CD14-positive monocyte (primary cell): ENCODE results near the gene UTRN. TPM values are rescaled to one million over a fixed set of nuclear protein-coding genes. Genes with fewer than 3 reads are reported as not detected.

ENCODE experiments used
- DNase-seq, 3 donors: peaks; one replicate each; pipeline ENCODE4 v3.0.0-alpha.2; 2011 to 2022
- H2AFZ ChIP-seq: 2 replicates; pipeline ENCODE4 v1.6.0; 2012; ENCODE audit warnings: mild to moderate bottlenecking, low read depth, low read length, inconsistent platforms; ENCODE audit not compliant: insufficient read depth, poor library complexity, severe bottlenecking
- H3K27ac ChIP-seq, 2 donors: 1 replicate in 1 of 2; 2 replicates in 1 of 2; pipeline ENCODE4 v1.5.1; 2012 to 2013; ENCODE audit warnings: low read length in 2 of 2, control low read depth in 1 of 2, inconsistent platforms in 1 of 2, low read depth in 1 of 2, mild to moderate bottlenecking in 1 of 2
- H3K27me3 ChIP-seq, 2 donors: one replicate each; pipeline versions ENCODE4 v1.6.0 to v1.6.1; 2011 to 2013; ENCODE audit warnings: low read length in 2 of 2; ENCODE audit not compliant: control insufficient read depth in 2 of 2, insufficient read depth in 2 of 2
- H3K36me3 ChIP-seq, 2 donors: replicated peaks in 1 of 2; 1 replicate in 1 of 2; 2 replicates in 1 of 2; pipeline versions ENCODE4 v1.5.1 to v1.6.1; 2012 to 2013; ENCODE audit warnings: low read length in 2 of 2, control low read depth in 1 of 2, inconsistent platforms in 1 of 2, mild to moderate bottlenecking in 1 of 2; ENCODE audit not compliant: insufficient read depth in 2 of 2, control insufficient read depth in 1 of 2
- H3K4me1 ChIP-seq, 2 donors: 1 replicate in 1 of 2; 2 replicates in 1 of 2; pipeline versions ENCODE4 v1.5.1 to v1.6.1; 2012 to 2013; ENCODE audit warnings: low read length in 2 of 2, control low read depth in 1 of 2, inconsistent platforms in 1 of 2, mild to moderate bottlenecking in 1 of 2, moderate library complexity in 1 of 2; ENCODE audit not compliant: insufficient read depth in 2 of 2, control insufficient read depth in 1 of 2
- H3K4me2 ChIP-seq: replicated peaks from 2 replicates; pipeline ENCODE3; 2012; ENCODE audit warnings: low read length, moderate library complexity, mild to moderate bottlenecking; ENCODE audit not compliant: poor library complexity, severe bottlenecking; ENCODE audit errors: extremely low read depth
- H3K4me3 ChIP-seq, 3 experiments: fragments of 200-600 bp in 1 of 3; sonication (generic) in 1 of 3; replicated peaks in 1 of 3; 1 replicate in 2 of 3; 2 replicates in 1 of 3; pipeline ENCODE4 v1.5.1; 2011 to 2013; ENCODE audit warnings: low read length in 3 of 3, mild to moderate bottlenecking in 3 of 3, control low read depth in 2 of 3, low read depth in 2 of 3, inconsistent platforms in 1 of 3, moderate library complexity in 1 of 3
- H3K79me2 ChIP-seq: 2 replicates; pipeline ENCODE4 v1.6.0; 2012; ENCODE audit warnings: mild to moderate bottlenecking, control low read depth, inconsistent platforms, low read length, moderate library complexity; ENCODE audit not compliant: insufficient read depth
- H3K9ac ChIP-seq: 2 replicates; pipeline ENCODE4 v1.6.0; 2017; ENCODE audit warnings: low read length, mild to moderate bottlenecking; ENCODE audit not compliant: insufficient read depth, poor library complexity, severe bottlenecking
- H3K9me3 ChIP-seq, 2 donors: replicated peaks in 1 of 2; 1 replicate in 1 of 2; 2 replicates in 1 of 2; pipeline versions ENCODE4 v1.5.1 to v1.6.1; 2012 to 2013; ENCODE audit warnings: low read length in 2 of 2, control low read depth in 1 of 2; ENCODE audit not compliant: control insufficient read depth in 1 of 2, insufficient read depth in 1 of 2
- H4K20me1 ChIP-seq: 2 replicates; pipeline ENCODE4 v1.6.0; 2012; ENCODE audit warnings: mild to moderate bottlenecking, low read length, control low read depth, moderate library complexity; ENCODE audit not compliant: insufficient read depth
- H3K27ac Mint-ChIP-seq, 7 donors: one replicate each; pipeline ENCODE4 v1.8.0; 2020; ENCODE audit warnings: mild to moderate bottlenecking in 7 of 7, mixed read lengths in 7 of 7, moderate library complexity in 6 of 7, inconsistent platforms in 2 of 7
- H3K27me3 Mint-ChIP-seq, 3 donors: one replicate each; pipeline ENCODE4 v1.8.0; 2021 to 2022; ENCODE audit warnings: low read depth in 3 of 3, mild to moderate bottlenecking in 3 of 3, mixed read lengths in 3 of 3, moderate library complexity in 3 of 3, inconsistent platforms in 1 of 3
- H3K36me3 Mint-ChIP-seq, 2 donors: one replicate each; pipeline ENCODE4 v1.8.0; 2020; ENCODE audit warnings: mixed read lengths in 2 of 2, inconsistent platforms in 1 of 2, mild to moderate bottlenecking in 1 of 2
- H3K4me1 Mint-ChIP-seq: one replicate; pipeline ENCODE4 v1.8.0; 2020; ENCODE audit warnings: mild to moderate bottlenecking, mixed read lengths
- H3K4me3 Mint-ChIP-seq, 2 donors: one replicate each; pipeline ENCODE4 v1.8.0; 2020; ENCODE audit warnings: mild to moderate bottlenecking in 2 of 2, mixed read lengths in 2 of 2, moderate library complexity in 1 of 2
- H3K9me3 Mint-ChIP-seq, 7 donors: one replicate each; pipeline ENCODE4 v1.8.0; 2020 to 2022; ENCODE audit warnings: mixed read lengths in 7 of 7, mild to moderate bottlenecking in 6 of 7, moderate library complexity in 6 of 7, inconsistent platforms in 2 of 7
- CTCF ChIP-seq: fragments of 200-600 bp; IDR thresholded peaks from one replicate; pipeline ENCODE4 v1.8.0; 2022; ENCODE audit warnings: antibody characterized with exemption, mild to moderate bottlenecking
- WGBS: methylation state at CpG from one replicate; pipeline ENCODE4 v1.1.5; 2013; ENCODE audit warnings: missing lambda C conversion rate; ENCODE audit not compliant: insufficient coverage; 5-methylcytosine and 5-hydroxymethylcytosine counted together
- intact Hi-C, 2 donors: fragments of 100-400 bp; cut with micrococcal nuclease; formaldehyde crosslinking; loops; one replicate each; pipeline versions ENCODE4 v1.15.0 to v1.15.1; 2023
- polyA plus RNA-seq, 3 donors: library from polyadenylated mRNA; depleted of rRNA in 1 of 3; unstranded in 2 of 3; stranded (reverse) in 1 of 3; fragments of 300-500 nt in 2 of 3; fragments of >200 nt in 1 of 3; fragmentation: Illumina TruSeq in 2 of 3; gene quantifications; 1 replicate in 2 of 3; 2 replicates in 1 of 3; pipeline ENCODE4 v1.2.3, GENCODE V29; 2012 to 2021

UTRN gene
- polyA plus RNA-seq, 3 donors: 21.8 to 106 (median 66.1) TPM

GRCh38 chr6:144268794-144269349, 16.3 kb upstream of the UTRN start:
- Histone ChIP-seq H2AFZ (no peak overlapping the region), H3K79me2 (no peaks in the 10 kb centered on the region), H4K20me1 (no peaks in the 10 kb centered on the region), H3K4me1 (peaks cover 12 to 16% of the 10 kb centered on the region in 2 donors), H3K36me3 (no peaks in the 10 kb centered on the region), H3K4me2 (no peak overlapping the region), H3K9ac (no peak overlapping the region), H3K4me3 (no peak overlapping the region), H3K27ac (no peak overlapping the region), H3K27me3 (no peaks in the 10 kb centered on the region), H3K9me3 (no peaks in the 10 kb centered on the region)
- Mint-ChIP-seq H3K36me3 (peaks cover 0 to 2% of the 10 kb centered on the region in 2 donors), H3K4me1 (peaks cover 15% of the 10 kb centered on the region), H3K27me3 (peaks cover 0 to 1% (median under 1%) of the 10 kb centered on the region in 3 donors), H3K9me3 (peaks cover 0 to 8% (median 3%) of the 10 kb centered on the region in 7 donors), H3K4me3 (no peak overlapping the region), H3K27ac (no peak overlapping the region)
- no peak for TF ChIP-seq CTCF
- 100% methylated on average over 1 of the region's 4 CpGs for WGBS
- DNase-seq: no peak
- intact Hi-C loops: no loop called here

- no peaks in the 10 kb centered on the region for H3K4me1 Mint-ChIP-seq
- WGBS: no CpG with 5 or more reads among the region's 1 CpG
- Histone ChIP-seq H3K4me2 (no peak overlapping the region), H3K36me3 (no peaks in the 10 kb centered on the region), H3K9ac (no peak overlapping the region), H3K4me1 (no peaks in the 10 kb centered on the region), H3K4me3 (no peak overlapping the region), H3K27ac (no peak overlapping the region), H3K9me3 (no peaks in the 10 kb centered on the region), H3K79me2 (no peaks in the 10 kb centered on the region), H2AFZ (no peak overlapping the region), H3K27me3 (no peaks in the 10 kb centered on the region), H4K20me1 (no peaks in the 10 kb centered on the region)
- H3K27me3 Mint-ChIP-seq: peaks cover 0 to 2% (median 2%) of the 10 kb centered on the region in 3 donors
- no peak for TF ChIP-seq CTCF
- intact Hi-C loops: loop anchor here in 1 of 2 donors (10.0 kb wide), 1 partner anchor 52 kb away; no protein-coding TSS in a partner anchor
- no peak overlapping the region for H3K27ac Mint-ChIP-seq
- H3K4me3 Mint-ChIP-seq: no peak overlapping the region
- H3K9me3 Mint-ChIP-seq: peaks cover 0 to 1% (median 0%) of the 10 kb centered on the region in 7 donors
- no peak for DNase-seq
- peaks cover 0 to 2% of the 10 kb centered on the region in 2 donors for H3K36me3 Mint-ChIP-seq
Observed at GRCh38 chr6:144277174-144277573, 8.0 kb upstream of the UTRN start.
